ENCODE data around the gene CENPP.

Gene CENPP

GRCh38 chr9:92483627-92484545 lies 158.1 kb downstream of the CENPP start:
- no peak for DNase-seq

- DNase-seq = no peak
Measured at GRCh38 chr9:92484563-92484962, 158.8 kb downstream of the CENPP start.

DNA sequence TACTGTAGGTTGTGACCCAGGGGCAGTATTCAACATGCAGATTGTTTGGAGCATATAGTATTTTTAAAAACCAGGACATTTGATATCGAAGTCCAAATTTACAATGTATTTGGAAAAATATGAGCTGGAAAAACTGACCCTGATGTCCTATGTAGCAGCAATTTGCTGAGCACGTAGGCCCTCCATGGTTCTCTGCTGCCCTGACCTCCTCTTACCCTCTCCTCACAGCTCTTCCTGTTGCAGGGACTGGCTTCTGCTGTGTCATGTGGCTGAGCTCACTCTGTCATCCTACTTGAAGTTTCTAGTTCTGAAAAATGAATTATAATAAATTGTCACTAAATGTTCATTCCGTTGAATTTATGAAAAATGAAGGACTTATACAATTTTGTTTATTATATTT lies 160.6 kb downstream of the CENPP start:
- no peak for DNase-seq

- DNase-seq = no peak
Measured at GRCh38 chr9:92488681-92489550, 163.2 kb downstream of the CENPP start.

GRCh38 chr9:92492781-92493401 lies 167.1 kb downstream of the CENPP start:
- DNase-seq = no peak

- DNase-seq = no peak
Measured at GRCh38 chr9:92493749-92494387, 168.1 kb downstream of the CENPP start.

DNA sequence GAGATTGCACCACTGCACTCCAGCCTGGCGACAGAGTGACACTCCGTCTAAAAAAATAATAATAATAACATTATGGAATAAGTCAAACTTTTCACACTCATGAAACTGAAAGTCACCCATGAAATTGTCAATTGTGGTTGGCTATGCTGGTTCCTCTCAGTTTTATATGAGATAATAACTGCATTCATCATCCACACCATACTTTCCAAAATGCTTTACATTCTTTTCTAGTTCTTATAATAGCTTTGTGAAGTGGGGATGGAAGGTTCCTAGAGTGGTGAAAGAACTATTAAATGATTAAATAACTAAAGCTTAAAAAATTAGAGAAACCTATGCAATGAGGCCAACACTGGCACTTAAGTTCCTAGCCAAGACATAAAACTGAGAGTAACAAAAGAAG lies 169.1 kb downstream of the CENPP start:
- DNase-seq = no peak

DNA sequence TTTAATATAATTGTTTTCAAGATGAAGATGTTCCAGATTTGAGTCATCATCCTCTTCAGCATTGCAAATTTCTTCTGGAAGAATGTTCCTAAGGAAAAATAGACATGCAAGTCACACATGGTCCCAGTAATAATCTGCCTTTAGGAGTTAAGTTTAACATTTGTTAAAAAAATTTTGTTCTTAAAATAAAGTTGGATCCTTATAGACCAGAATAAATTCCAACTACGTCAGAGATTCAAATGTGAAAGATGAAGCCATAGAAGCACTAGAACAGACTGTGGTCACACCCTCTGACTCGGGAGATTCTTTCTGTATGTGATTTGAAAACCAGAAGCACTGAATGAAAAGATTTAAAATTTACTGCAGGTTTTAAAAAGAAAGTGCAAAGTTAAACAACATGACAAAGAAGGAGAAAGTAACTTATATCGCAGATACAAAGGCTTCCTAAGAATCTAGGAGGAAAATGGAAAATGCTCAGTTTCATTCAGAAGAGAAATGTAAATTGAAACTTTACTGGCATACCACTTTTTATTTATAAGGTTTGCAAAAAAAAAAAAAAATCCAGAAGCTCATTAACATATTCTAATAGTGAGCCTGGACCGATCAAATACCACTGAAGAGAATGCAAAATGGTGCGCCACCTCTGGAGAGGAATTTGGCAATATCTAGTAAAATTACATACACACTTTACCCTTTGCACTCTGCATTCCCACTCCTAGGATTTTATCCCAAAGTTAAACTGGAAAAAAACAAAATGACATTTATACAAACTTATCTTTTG lies 170.8 kb downstream of the CENPP start:
- no peak for DNase-seq

- no peak for DNase-seq
Measured at GRCh38 chr9:92499701-92500100, 173.9 kb downstream of the CENPP start.

DNA sequence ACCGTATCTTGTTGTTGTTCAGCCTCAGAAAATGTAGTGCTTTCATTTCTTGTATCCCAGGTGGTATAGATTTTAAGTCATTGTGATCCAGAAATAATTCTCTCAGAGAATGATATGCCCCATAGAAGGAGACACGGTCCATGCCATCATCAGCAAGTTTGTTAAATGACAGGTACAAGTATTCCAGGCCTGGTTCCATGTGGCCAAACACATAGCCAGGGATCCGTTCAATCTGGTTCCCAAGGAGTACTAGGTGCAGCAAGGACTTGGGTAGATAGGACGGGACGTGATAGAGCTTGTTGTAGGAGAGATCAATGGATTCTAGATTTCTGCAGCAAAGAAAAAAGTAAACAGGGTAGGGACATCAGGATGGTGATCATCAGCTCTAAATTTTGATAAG lies 175.0 kb downstream of the CENPP start:
- DNase-seq = no peak

- no peak for DNase-seq
Measured at GRCh38 chr9:92501671-92502393, 176.1 kb downstream of the CENPP start.

DNA sequence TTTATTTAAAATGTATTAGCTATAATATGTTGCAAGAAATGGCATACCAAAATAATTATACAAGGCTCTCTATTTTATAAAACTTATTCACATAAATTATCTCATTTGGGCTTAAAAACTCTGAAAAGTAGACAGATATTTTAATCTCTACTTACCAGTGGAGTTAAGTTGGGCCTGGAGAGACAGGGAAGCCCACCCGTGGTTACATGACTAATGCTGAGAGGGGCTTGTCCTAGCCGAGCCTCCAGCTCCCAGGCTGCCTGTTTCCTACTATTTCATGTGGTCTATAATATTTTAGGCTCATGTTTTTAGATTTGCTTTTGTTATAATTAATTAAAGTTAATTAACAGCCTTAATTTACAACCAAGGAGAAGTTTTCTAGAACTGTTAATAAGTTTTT lies 177.4 kb downstream of the CENPP start:
- DNase-seq = no peak

- DNase-seq = no peak
Measured at GRCh38 chr9:92504881-92505280, 179.1 kb downstream of the CENPP start.

- DNase-seq = no peak
Measured at GRCh38 chr9:92506184-92506857, 180.6 kb downstream of the CENPP start.

GRCh38 chr9:92507005-92507404 lies 181.3 kb downstream of the CENPP start:
- no peak for DNase-seq

DNA sequence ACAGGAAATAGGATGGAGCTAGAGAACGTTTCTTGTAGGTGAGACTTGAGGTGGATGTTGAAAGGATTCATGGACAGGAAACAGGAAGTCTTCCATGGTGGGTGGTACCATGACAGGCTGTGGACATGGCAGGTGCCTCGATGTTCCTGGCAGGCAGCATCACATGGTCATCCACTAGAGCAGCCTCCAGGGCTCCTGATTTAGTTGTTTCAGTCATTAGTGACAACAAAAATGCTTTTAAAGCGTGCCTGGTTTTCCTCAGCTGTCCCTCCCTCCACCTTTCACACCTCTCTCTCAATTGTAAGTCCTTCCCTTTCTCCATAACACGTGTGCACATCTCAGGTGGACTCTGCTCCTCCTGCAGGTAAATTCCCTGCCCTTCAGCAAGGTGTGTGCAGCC lies 181.7 kb downstream of the CENPP start:
- DNase-seq = no peak

DNA sequence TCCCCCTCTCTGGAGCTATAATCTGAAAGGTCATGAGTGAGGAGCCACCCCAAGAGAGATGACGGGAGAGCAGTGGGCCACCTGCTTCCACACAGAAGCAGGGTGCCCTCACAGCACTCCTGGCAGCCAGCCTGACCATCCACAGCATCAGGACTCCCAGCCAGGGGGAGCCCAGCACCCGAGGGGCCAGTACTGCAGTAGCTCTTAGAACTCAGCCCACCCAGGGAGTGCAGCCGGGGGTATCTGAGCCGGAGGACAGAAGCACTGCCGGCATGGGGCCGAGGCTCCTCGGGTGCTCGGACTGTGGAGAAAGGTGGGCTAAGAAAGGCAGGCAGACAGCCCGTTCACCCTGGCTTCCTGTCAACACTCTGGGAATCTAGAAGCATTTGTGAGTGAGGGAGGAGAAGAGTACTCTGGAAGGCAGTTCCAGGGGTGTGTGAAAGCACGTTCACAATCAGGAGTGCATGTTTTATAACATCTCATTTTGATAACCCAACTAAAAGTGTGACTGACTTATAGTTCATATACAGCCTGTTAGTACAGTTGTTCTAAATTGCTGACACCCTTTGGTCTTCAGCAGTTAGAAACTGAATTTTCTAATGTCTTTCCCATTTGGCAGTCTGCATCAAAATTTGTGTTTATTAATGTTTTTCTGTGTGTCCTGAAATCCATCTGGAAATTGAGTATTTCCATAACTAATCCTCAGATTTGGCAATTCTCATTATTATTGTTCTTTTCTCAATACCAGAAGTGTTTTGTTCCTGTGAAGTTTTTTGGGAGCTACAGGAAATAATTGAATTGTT lies 182.5 kb downstream of the CENPP start:
- no peak for DNase-seq

DNA sequence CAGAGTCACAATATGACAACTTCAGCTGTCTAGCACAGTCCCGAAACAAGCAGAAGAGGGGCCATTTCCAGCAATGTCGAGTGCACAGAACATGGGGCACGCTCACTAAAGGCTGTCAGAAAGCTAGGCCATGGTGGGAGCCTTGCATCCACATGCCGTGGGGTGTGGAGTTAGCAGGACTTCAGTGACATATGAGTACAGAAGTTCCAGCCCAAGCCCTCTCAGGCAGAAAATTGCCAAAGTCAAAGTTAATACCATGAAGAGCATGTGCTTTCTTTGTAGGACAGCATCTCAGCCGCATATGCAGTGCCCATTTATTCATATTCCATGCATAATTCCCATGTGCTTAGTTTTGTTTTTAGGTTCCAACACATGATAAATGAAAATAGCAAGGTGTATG lies 183.3 kb downstream of the CENPP start:
- no peak for DNase-seq

GRCh38 chr9:92510747-92511146 lies 185.0 kb downstream of the CENPP start:
- no peak for DNase-seq

GRCh38 chr9:92512622-92513021 lies 186.9 kb downstream of the CENPP start:
- no peak for DNase-seq
